CD4-positive, alpha-beta T cell (primary cell): ENCODE results near the gene EPRS1. TPM values are rescaled to one million over a fixed set of nuclear protein-coding genes. Genes with fewer than 3 reads are reported as not detected.
"Not testable (repeated sequence)": the region's sequence is repeated elsewhere in the genome, so short reads cannot be mapped to it uniquely, and the experiment has no call there.

Source experiments
- ATAC-seq: fragments of 200-7000 bp; cut with Tn5 transposase; one replicate; pipeline ENCODE4 v1.10.0; 2022; ENCODE audit warnings: mild to moderate bottlenecking; ENCODE audit not compliant: poor library complexity
- CTCF ChIA-PET: fragments of 350-600 bp; sonication (Branson Sonifier 250); formaldehyde crosslinking; loops from one replicate; lab custom pipeline; 2021; ENCODE audit warnings: antibody characterized with exemption, inconsistent platforms; lab: Charles Lee
- POLR2A ChIA-PET: fragments of 350-600 bp; sonication (Branson Sonifier 250); formaldehyde crosslinking; loops from one replicate; lab custom pipeline; 2021; ENCODE audit warnings: antibody characterized with exemption, inconsistent platforms; lab: Charles Lee
- DNase-seq, 14 experiments: peaks; one replicate each; pipeline ENCODE4 v3.0.0-alpha.2; 2013 to 2020; ENCODE audit warnings: mixed read lengths in 2 of 14
- H3K27ac ChIP-seq, 2 donors: one replicate each; pipeline versions ENCODE4 v1.5.1 to v1.7.0; 2013; ENCODE audit warnings: low read length in 2 of 2, low read depth in 1 of 2, mild to moderate bottlenecking in 1 of 2
- H3K27me3 ChIP-seq, 2 experiments: 1 replicate in 1 of 2; 2 replicates in 1 of 2; pipeline versions ENCODE4 v1.6.1 to v1.7.0; 2013; ENCODE audit warnings: low read length in 2 of 2, control low read depth in 1 of 2, mild to moderate bottlenecking in 1 of 2, moderate library complexity in 1 of 2; ENCODE audit not compliant: insufficient read depth in 2 of 2, control insufficient read depth in 1 of 2
- H3K36me3 ChIP-seq: one replicate; pipeline ENCODE4 v1.6.1; 2013; ENCODE audit warnings: low read length, control low read depth; ENCODE audit not compliant: insufficient read depth
- H3K4me1 ChIP-seq: one replicate; pipeline ENCODE4 v1.6.1; 2013; ENCODE audit warnings: low read length, control low read depth; ENCODE audit not compliant: insufficient read depth
- H3K4me3 ChIP-seq: one replicate; pipeline ENCODE4 v1.5.1; 2013; ENCODE audit warnings: mild to moderate bottlenecking, low read length, moderate library complexity
- H3K9me3 ChIP-seq, 2 experiments: 1 replicate in 1 of 2; 2 replicates in 1 of 2; pipeline versions ENCODE4 v1.6.1 to v1.7.0; 2013; ENCODE audit warnings: low read length in 2 of 2, mild to moderate bottlenecking in 2 of 2, control low read depth in 1 of 2, moderate library complexity in 1 of 2; ENCODE audit not compliant: control insufficient read depth in 1 of 2, insufficient read depth in 1 of 2
- H3K27ac Mint-ChIP-seq: one replicate; pipeline ENCODE4 v1.8.0; 2020; ENCODE audit warnings: mixed read lengths
- H3K27me3 Mint-ChIP-seq: one replicate; pipeline ENCODE4 v1.8.0; 2021; ENCODE audit warnings: mixed read lengths
- H3K36me3 Mint-ChIP-seq: one replicate; pipeline ENCODE4 v1.8.0; 2021; ENCODE audit warnings: low read depth, mixed read lengths
- H3K4me1 Mint-ChIP-seq: one replicate; pipeline ENCODE4 v1.8.0; 2021; ENCODE audit warnings: low read depth, mixed read lengths
- H3K4me3 Mint-ChIP-seq: one replicate; pipeline ENCODE4 v1.8.0; 2020; ENCODE audit warnings: mild to moderate bottlenecking, mixed read lengths
- H3K9me3 Mint-ChIP-seq: one replicate; pipeline ENCODE4 v1.8.0; 2020; ENCODE audit warnings: mixed read lengths
- intact Hi-C, 2 experiments: fragments of 100-400 bp; cut with DNase I in 1 of 2; cut with micrococcal nuclease in 1 of 2; formaldehyde crosslinking; loops; one replicate each; pipeline versions ENCODE4 v1.15.1 to v1.9.0; 2023 to 2025; cut with DNase I, micrococcal nuclease
- total RNA-seq, 174 experiments: library from RNA in 2 of 174; stranded (reverse) in 2 of 174; gene quantifications; one replicate each; pipeline ENCODE4 v1.2.3 and lab custom pipeline; 2021 to 2026
- TF ChIP-seq, protein P1 (sequence below): fragments of 200-600 bp; IDR thresholded peaks from one replicate; pipeline ENCODE4 v1.8.0; 2022; ENCODE audit warnings: antibody characterized with exemption, mild to moderate bottlenecking

The EPRS1 gene
- total RNA-seq, 2 experiments from 2014 or later = 37.4 to 39.6 TPM

DNA sequence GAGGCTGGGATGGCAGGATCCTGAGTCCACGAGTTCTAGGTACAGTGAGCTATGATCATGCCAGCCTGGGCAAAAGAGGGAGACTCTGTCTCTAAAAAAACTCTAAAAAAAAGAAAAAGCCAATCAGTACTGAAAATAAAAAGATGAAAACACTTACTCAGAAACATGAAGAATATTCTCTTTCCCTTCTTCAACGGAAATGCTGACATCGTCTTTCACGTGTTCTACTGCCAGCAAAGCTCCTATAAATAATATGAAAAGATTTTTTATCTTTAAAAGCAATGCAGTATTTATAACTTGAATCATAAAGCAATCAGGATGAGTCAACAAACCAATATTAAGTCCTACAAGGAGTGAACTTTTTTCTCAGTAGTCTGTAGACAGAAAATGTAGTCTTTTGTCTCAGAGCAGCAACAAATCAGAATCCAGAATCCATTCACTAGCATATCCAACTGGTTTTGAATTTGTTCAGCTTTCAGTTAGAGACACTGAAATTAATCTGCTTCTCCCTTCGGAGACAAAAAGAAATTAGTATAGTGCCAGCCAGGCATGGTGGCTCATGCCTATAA is 6.2 kb downstream of the EPRS1 start:
- no peak overlapping the region for H3K27ac Mint-ChIP-seq
- Histone ChIP-seq H3K27me3 (no peaks in the 10 kb centered on the region), H3K4me1 (peaks cover 17% of the 10 kb centered on the region), H3K4me3 (no peak overlapping the region), H3K36me3 (peaks cover 28% of the 10 kb centered on the region), H3K9me3 (no peaks in the 10 kb centered on the region), H3K27ac (no peak overlapping the region)
- H3K4me3 Mint-ChIP-seq = no peak overlapping the region
- H3K27me3 Mint-ChIP-seq = no peaks in the 10 kb centered on the region
- CTCF ChIA-PET = no interaction called here
- H3K4me1 Mint-ChIP-seq = peaks cover 47% of the 10 kb centered on the region
- H3K36me3 Mint-ChIP-seq = peaks cover 35% of the 10 kb centered on the region
- DNase-seq (no peak), ATAC-seq (no peak)
- TF ChIP-seq, protein P1, sequence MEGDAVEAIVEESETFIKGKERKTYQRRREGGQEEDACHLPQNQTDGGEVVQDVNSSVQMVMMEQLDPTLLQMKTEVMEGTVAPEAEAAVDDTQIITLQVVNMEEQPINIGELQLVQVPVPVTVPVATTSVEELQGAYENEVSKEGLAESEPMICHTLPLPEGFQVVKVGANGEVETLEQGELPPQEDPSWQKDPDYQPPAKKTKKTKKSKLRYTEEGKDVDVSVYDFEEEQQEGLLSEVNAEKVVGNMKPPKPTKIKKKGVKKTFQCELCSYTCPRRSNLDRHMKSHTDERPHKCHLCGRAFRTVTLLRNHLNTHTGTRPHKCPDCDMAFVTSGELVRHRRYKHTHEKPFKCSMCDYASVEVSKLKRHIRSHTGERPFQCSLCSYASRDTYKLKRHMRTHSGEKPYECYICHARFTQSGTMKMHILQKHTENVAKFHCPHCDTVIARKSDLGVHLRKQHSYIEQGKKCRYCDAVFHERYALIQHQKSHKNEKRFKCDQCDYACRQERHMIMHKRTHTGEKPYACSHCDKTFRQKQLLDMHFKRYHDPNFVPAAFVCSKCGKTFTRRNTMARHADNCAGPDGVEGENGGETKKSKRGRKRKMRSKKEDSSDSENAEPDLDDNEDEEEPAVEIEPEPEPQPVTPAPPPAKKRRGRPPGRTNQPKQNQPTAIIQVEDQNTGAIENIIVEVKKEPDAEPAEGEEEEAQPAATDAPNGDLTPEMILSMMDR = no peak
- no peaks in the 10 kb centered on the region for H3K9me3 Mint-ChIP-seq
- POLR2A ChIA-PET = no interaction called here
- intact Hi-C loops = loop anchor here in 1 of 2 experiments (5.0 kb wide), 1 partner anchor 868 kb away; the partner anchor contains the start of gene LYPLAL1

DNA sequence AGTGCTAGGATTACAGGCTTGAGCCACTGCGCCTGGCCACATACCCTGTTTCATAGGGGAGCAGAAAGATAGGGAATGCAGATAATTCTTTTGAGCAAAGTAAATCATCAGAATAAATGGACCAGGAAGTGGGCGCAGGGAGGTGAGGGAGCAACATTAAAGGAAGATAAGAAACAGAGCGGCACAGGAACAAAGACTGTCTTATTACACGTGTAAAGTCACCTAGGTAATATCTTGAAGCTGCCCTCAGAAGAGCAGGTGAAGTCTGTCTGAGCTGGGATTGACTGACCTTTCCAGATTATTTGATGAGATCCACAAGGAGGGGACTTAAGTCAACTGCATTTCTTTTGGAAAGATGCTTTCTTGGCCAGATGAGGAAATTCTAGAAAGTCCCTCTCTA is 7.7 kb downstream of the EPRS1 start:
- Mint-ChIP-seq H3K9me3 (no peaks in the 10 kb centered on the region), H3K27me3 (no peaks in the 10 kb centered on the region), H3K36me3 (peaks cover 50% of the 10 kb centered on the region), H3K27ac (no peak overlapping the region), H3K4me1 (peaks cover 37% of the 10 kb centered on the region), H3K4me3 (no peak overlapping the region)
- ATAC-seq (no peak), DNase-seq (no peak)
- H3K36me3 ChIP-seq = peaks cover 32% of the 10 kb centered on the region
- H3K4me3 ChIP-seq = no peak overlapping the region
- TF ChIP-seq, protein P1 = no peak
- peaks cover 9% of the 10 kb centered on the region for H3K4me1 ChIP-seq
- intact Hi-C loops = no loop called here
- POLR2A ChIA-PET = no interaction called here
- CTCF ChIA-PET = interaction anchor here (0.9 kb wide), 2 partner anchors 8 to 13 kb away, joined by 3 to 5 read pairs; partner anchors contain the start of gene EPRS1
- H3K27ac ChIP-seq = no peak overlapping the region
- H3K9me3 ChIP-seq = no peaks in the 10 kb centered on the region
- no peaks in the 10 kb centered on the region for H3K27me3 ChIP-seq

DNA sequence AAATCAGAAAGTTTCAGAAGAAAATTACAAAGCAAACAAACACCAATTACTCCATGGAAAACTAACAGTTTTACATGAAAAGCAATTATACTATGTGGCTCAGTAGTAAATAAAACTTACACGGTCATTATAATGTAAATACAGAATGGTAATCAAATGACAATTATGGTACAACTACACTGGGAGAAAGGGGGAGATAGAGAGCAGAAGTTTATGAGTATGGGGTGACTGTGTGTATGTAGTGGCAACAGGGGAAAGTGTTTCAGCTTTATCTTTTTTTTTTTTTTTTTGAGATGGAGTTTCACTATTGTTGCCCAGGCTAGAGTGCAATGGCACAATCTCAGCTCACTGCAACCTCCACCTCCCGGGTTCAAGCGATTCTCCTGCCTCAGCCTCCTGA is 8.5 kb downstream of the EPRS1 start:
- POLR2A ChIA-PET, H3K27me3 Mint-ChIP-seq, H3K4me3 Mint-ChIP-seq, H3K27ac ChIP-seq, H3K27me3 ChIP-seq, H3K9me3 ChIP-seq, H3K4me1 ChIP-seq, H3K4me3 ChIP-seq, intact Hi-C loops, H3K9me3 Mint-ChIP-seq: not testable (repeated sequence)
- Mint-ChIP-seq H3K27ac (peak overlapping the region; percentile 37), H3K4me1 (peaks cover 28% of the 10 kb centered on the region), H3K36me3 (peaks cover 58% of the 10 kb centered on the region)
- CTCF ChIA-PET = interaction anchor here (0.7 to 0.9 kb wide), 2 partner anchors 9 to 75 kb away, joined by 3 read pairs; partner anchors contain the start of gene EPRS1
- peaks cover 41% of the 10 kb centered on the region for H3K36me3 ChIP-seq
- DNase-seq (peak in 3 of 14 experiments; percentile 13 to 27 (median 15)), ATAC-seq (peak; percentile 68)
